K562 treated with DMSO at 1 percent for 24 hours (cell line): ENCODE measurements around the gene SCN10A. TPM values are rescaled to one million over a fixed set of nuclear protein-coding genes. Genes with fewer than 3 reads are reported as not detected.

Experiments used
- total RNA-seq: library from RNA; unstranded; fragments of 300-600 nt; gene quantifications from 2 replicates; pipeline ENCODE4 v1.2.3, GENCODE V29; 2022; ENCODE audit warnings: low read depth; ENCODE audit not compliant: insufficient read depth

The SCN10A gene
- not detected in 2 replicates for total RNA-seq

GRCh38 chr3:38816026-38816425, at the start of gene SCN10A:
SCN10A (minus strand) TSS chr3:38816217; CDS start chr3:38794010, 22,207 bp downstream.

GRCh38 chr3:38649500-38650247, 166.3 kb downstream of the SCN10A start, which contains the start of gene SCN5A:
SCN5A (minus strand) TSS chr3:38649687; CDS start chr3:38633307, 16,380 bp downstream.

Other genes with a start within 250 kb of the SCN10A start
- gene SCN5A, start 166.5 kb downstream of the SCN10A start, total RNA-seq, result 0.12 TPM in 1 of 2 replicates, not detected in the other
- 0.06 TPM in 1 of 2 replicates, not detected in the other for gene SCN11A, start 235.7 kb upstream of the SCN10A start, total RNA-seq
- gene WDR48, start 235.8 kb upstream of the SCN10A start, total RNA-seq, result 19.5 and 23.7 TPM in 2 replicates